K562 (cell line): Measurements from ENCODE around the gene BROX. TPM values are rescaled to one million over a fixed set of nuclear protein-coding genes. Genes with fewer than 3 reads are reported as not detected.
A peak's percentile ranks its signal among the peaks of the same experiment; 100 is the strongest.

Experiments
- CBFA2T3 ChIP-seq: fragments of 450-650 bp; IDR thresholded peaks from 2 replicates; pipeline ENCODE4 v1.6.1; 2017
- CEBPZ ChIP-seq: fragments of 150-350 bp; IDR thresholded peaks from 2 replicates; pipeline ENCODE4 v1.6.1; 2014; ENCODE audit warnings: low read depth, mild to moderate bottlenecking, low read length, borderline replicate concordance
- CHD1 ChIP-seq: fragments of 200-600 bp; sonication (generic); IDR thresholded peaks from one replicate; pipeline ENCODE4 v1.6.1; 2012; ENCODE audit warnings: mild to moderate bottlenecking, moderate library complexity, low read length, inconsistent platforms
- CSDE1 ChIP-seq, 2 experiments: fragments of 450-650 bp; IDR thresholded peaks; 2 replicates each; pipeline ENCODE4 v1.6.1; 2016; ENCODE audit warnings: mild to moderate bottlenecking in 1 of 2
- MXD1 ChIP-seq: fragments of 250-450 bp; sonication (Bioruptor Pico); IDR thresholded peaks from 2 replicates; pipeline ENCODE4 v1.8.0; 2021; ENCODE audit warnings: borderline replicate concordance, mild to moderate bottlenecking, moderate library complexity; ENCODE audit not compliant: poor library complexity, severe bottlenecking
- NFIC ChIP-seq: fragments of 450-650 bp; IDR thresholded peaks from 2 replicates; pipeline ENCODE4 v1.6.1; 2017; ENCODE audit warnings: mild to moderate bottlenecking, inconsistent platforms
- OTX1 ChIP-seq: fragments of 450-650 bp; formaldehyde crosslinking; IDR thresholded peaks from 2 replicates; pipeline ENCODE4 v1.4.0; 2022; ENCODE audit warnings: mild to moderate bottlenecking
- PBX2 ChIP-seq, 2 experiments: IDR thresholded peaks in 1 of 2; conservative IDR thresholded peaks in 1 of 2; 2 replicates each; pipeline ENCODE4 v1.6.1; 2016; ENCODE audit warnings: low read depth in 2 of 2, mild to moderate bottlenecking in 1 of 2, missing compliant biosample characterization in 1 of 2, missing genetic modification characterization in 1 of 2, moderate library complexity in 1 of 2
- SIN3A ChIP-seq, 2 experiments: fragments of 150-350 bp in 1 of 2; IDR thresholded peaks; 2 replicates each; pipeline ENCODE4 v1.6.1; 2011 to 2016; ENCODE audit warnings: borderline replicate concordance in 2 of 2, low read depth in 2 of 2, low read length in 2 of 2, mild to moderate bottlenecking in 2 of 2, moderate library complexity in 2 of 2; ENCODE audit not compliant: control insufficient read depth in 1 of 2
- SNAPC5 ChIP-seq: fragments of 250-450 bp; sonication (Bioruptor Pico); IDR thresholded peaks from 2 replicates; pipeline ENCODE4 v1.8.0; 2021; ENCODE audit warnings: moderate library complexity, mild to moderate bottlenecking, inconsistent platforms
- SRSF1 ChIP-seq: fragments of 200-400 bp; formaldehyde crosslinking; IDR thresholded peaks from 2 replicates; pipeline ENCODE4 v1.6.1; 2017; ENCODE audit warnings: mild to moderate bottlenecking, low read depth, low read length, moderate library complexity
- TFAM ChIP-seq: fragments of 250-450 bp; sonication (Bioruptor Pico); conservative IDR thresholded peaks from 2 replicates; pipeline ENCODE4 v1.5.0; 2021; ENCODE audit warnings: mild to moderate bottlenecking, moderate library complexity
- THRA ChIP-seq: fragments of 450-650 bp; IDR thresholded peaks from 2 replicates; pipeline ENCODE4 v1.6.1; 2017; ENCODE audit warnings: mild to moderate bottlenecking, moderate library complexity
- TRIM28 ChIP-seq: fragments of 450-650 bp; IDR thresholded peaks from 2 replicates; pipeline ENCODE4 v1.6.1; 2017
- ZEB2 ChIP-seq: fragments of 450-650 bp; IDR thresholded peaks from 2 replicates; pipeline ENCODE4 v1.6.1; 2016
- ZNF134 ChIP-seq: fragments of 250-450 bp; sonication (Bioruptor Pico); conservative IDR thresholded peaks from 2 replicates; pipeline ENCODE4 v1.4.0; 2020
- ZNF24 ChIP-seq: fragments of 450-650 bp; IDR thresholded peaks from 2 replicates; pipeline ENCODE4 v1.6.1; 2016
- ZNF586 ChIP-seq: fragments of 450-650 bp; formaldehyde crosslinking; conservative IDR thresholded peaks from 2 replicates; pipeline ENCODE4 v1.4.0; 2020; ENCODE audit warnings: mild to moderate bottlenecking, moderate library complexity
- ZNF696 ChIP-seq: fragments of 250-450 bp; sonication (Bioruptor Pico); conservative IDR thresholded peaks from 2 replicates; pipeline ENCODE4 v1.4.0; 2020; ENCODE audit warnings: mild to moderate bottlenecking, moderate library complexity
- polyA plus RNA-seq, 8 experiments: library from polyadenylated mRNA; depleted of rRNA in 4 of 8; stranded (reverse) in 5 of 8; unstranded in 3 of 8; fragments of >200 nt; fragmentation: Nextera tagmentation in 2 of 8; fragmentation: Illumina TruSeq in 1 of 8; extraction: Ambion mirVana in 2 of 8; extraction: Trizol in 1 of 8; gene quantifications; 2 replicates each; pipeline versions ENCODE4 v1.2.1 to v1.2.3, GENCODE V29; 2011 to 2014; ENCODE audit warnings: inconsistent platforms in 1 of 8, missing spikeins in 1 of 8
- total RNA-seq, 7 experiments: library from RNA; depleted of rRNA in 6 of 7; stranded (reverse); fragments of >200 nt in 6 of 7; fragmentation: Illumina TruSeq in 2 of 7; extraction: Trizol in 2 of 7; gene quantifications; 2 replicates each; pipeline versions ENCODE4 v1.2.1 to v1.2.3, GENCODE V29; 2011 to 2021; ENCODE audit warnings: low replicate concordance in 1 of 7

Gene BROX
- total and polyA plus RNA-seq, 9 of the 15 experiments (the other 6 are each of a cell fraction or from before 2014, with no cell fraction given), result 9.4 to 153 (median 45.1) TPM

- TF ChIP-seq CEBPZ (no peak), ZNF134 (CRISPR knock-in tag) (peak; percentile 58), TFAM (CRISPR knock-in tag) (no peak), OTX1 (peak; percentile 78), ZEB2 (no peak), CHD1 (no peak), CSDE1 (IDR thresholded peaks at IDR 0.05) (peak in 1 of 2 experiments; percentile 98; a peak in 2 of 4 replicates), ZNF24 (no peak; the same call in 1 of the 2 replicates), TRIM28 (no peak), ZNF696 (CRISPR knock-in tag) (no peak), SNAPC5 (no peak), MXD1 (CRISPR knock-in tag) (peak; percentile 28), PBX2 (CRISPR knock-in tag; IDR thresholded peaks at IDR 0.05; ENCODE audit: low read depth) (no peak), PBX2 (tag; conservative IDR thresholded peaks at IDR 0.05; ENCODE audit: low read depth) (no peak), SIN3A (IDR thresholded peaks at IDR 0.05; ENCODE audit: borderline replicate concordance in 2 of 2, control insufficient read depth in 1 of 2, low read depth in 2 of 2, low read length in 2 of 2) (peak; percentile 63 to 82; a peak in 2 of 4 replicates), ZNF586 (CRISPR knock-in tag) (no peak), THRA (no peak), SRSF1 (no peak), NFIC (peak; percentile 65), CBFA2T3 (no peak)
Measured at GRCh38 chr1:222712253-222713090, at the start of gene BROX, which contains the start of gene AIDA (continued).
